Sigmoid colon (tissue), 4 donors: ENCODE measurements around the gene NME3.

Experiments used
- CTCF ChIP-seq, 4 experiments: fragments of 450-650 bp in 3 of 4; fragments of 200-600 bp in 1 of 4; IDR thresholded peaks; one replicate each; pipeline ENCODE4 v1.5.1; 2016 to 2019; ENCODE audit warnings: antibody characterized with exemption in 4 of 4, mild to moderate bottlenecking in 3 of 4, moderate library complexity in 2 of 4
- EP300 ChIP-seq, 4 donors: sonication (generic); formaldehyde crosslinking; IDR thresholded peaks; one replicate each; pipeline ENCODE4 v1.6.1; 2017; ENCODE audit warnings: antibody characterized with exemption in 4 of 4
- POLR2A ChIP-seq, 2 donors: fragments of 450-650 bp; IDR thresholded peaks; one replicate each; pipeline ENCODE4 v1.6.1; 2016; ENCODE audit warnings: antibody characterized with exemption in 2 of 2, mild to moderate bottlenecking in 2 of 2, moderate library complexity in 2 of 2
- POLR2AphosphoS5 ChIP-seq, 4 donors: sonication (generic); formaldehyde crosslinking; IDR thresholded peaks; one replicate each; pipeline ENCODE4 v1.6.1; 2017; ENCODE audit warnings: antibody characterized with exemption in 4 of 4

DNA sequence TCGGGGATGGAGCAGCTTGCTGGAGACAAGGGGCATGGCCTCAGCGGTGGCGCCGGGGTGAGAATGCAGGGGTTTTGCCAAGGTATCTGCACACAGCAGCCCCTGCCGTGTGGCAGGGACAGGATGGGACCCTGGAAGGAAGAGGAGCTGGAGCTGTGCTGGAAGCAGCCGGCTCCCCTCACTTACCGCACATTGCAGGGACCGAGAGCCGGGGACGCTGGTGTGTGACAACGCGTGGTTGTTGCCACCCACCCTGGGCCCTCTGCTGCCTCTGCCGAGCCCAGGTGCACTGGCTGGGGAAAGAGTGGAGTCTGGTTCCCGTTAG is 14.5 kb upstream of the NME3 start:
- TF ChIP-seq CTCF (IDR thresholded peaks at IDR 0.05) (no peak), POLR2A (IDR thresholded peaks at IDR 0.05) (no peak), EP300 (IDR thresholded peaks at IDR 0.05) (no peak), POLR2AphosphoS5 (IDR thresholded peaks at IDR 0.05) (no peak)
